B cell (primary cell): ENCODE measurements around the gene EVI5L.

Experiments
- EZH2 ChIP-seq: IDR thresholded peaks from 2 replicates; pipeline ENCODE4 v1.6.1; 2012; ENCODE audit warnings: borderline replicate concordance, low read depth, mild to moderate bottlenecking, moderate library complexity, low read length; ENCODE audit not compliant: insufficient read depth, poor library complexity, severe bottlenecking
- TF ChIP-seq, protein P1 (sequence below): fragments of 200-600 bp; IDR thresholded peaks from one replicate; pipeline ENCODE4 v1.8.0; 2022; ENCODE audit warnings: antibody characterized with exemption, mild to moderate bottlenecking

GRCh38 chr19:7832781-7833180, 2.8 kb downstream of the EVI5L start:
- TF ChIP-seq, protein P1, sequence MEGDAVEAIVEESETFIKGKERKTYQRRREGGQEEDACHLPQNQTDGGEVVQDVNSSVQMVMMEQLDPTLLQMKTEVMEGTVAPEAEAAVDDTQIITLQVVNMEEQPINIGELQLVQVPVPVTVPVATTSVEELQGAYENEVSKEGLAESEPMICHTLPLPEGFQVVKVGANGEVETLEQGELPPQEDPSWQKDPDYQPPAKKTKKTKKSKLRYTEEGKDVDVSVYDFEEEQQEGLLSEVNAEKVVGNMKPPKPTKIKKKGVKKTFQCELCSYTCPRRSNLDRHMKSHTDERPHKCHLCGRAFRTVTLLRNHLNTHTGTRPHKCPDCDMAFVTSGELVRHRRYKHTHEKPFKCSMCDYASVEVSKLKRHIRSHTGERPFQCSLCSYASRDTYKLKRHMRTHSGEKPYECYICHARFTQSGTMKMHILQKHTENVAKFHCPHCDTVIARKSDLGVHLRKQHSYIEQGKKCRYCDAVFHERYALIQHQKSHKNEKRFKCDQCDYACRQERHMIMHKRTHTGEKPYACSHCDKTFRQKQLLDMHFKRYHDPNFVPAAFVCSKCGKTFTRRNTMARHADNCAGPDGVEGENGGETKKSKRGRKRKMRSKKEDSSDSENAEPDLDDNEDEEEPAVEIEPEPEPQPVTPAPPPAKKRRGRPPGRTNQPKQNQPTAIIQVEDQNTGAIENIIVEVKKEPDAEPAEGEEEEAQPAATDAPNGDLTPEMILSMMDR, result no peak
- TF ChIP-seq EZH2, result no peak
